D721Med (cell line): ENCODE data around the gene DIP2C.

Experiments used
- DNase-seq: peaks from one replicate; pipeline ENCODE4 v3.0.0; 2011; ENCODE audit warnings: low spot score; ENCODE audit not compliant: insufficient read length
- FAIRE-seq: peaks from 2 replicates; lab custom pipeline; 2011; peaks lifted over from hg19 to GRCh38; lab: Jason Lieb, UNC
- CTCF ChIP-seq: IDR thresholded peaks from 2 replicates; pipeline ENCODE4 v1.5.1; 2012; ENCODE audit warnings: mild to moderate bottlenecking, control low read depth; ENCODE audit not compliant: insufficient read depth; ENCODE audit errors: missing control alignments

DIP2C gene

GRCh38 chr10:697097-697875 is 7.8 kb upstream of the DIP2C start:
- FAIRE-seq (no peak), DNase-seq (no peak)
- no peak for TF ChIP-seq CTCF

GRCh38 chr10:695396-695795 is 5.9 kb upstream of the DIP2C start:
- DNase-seq (no peak), FAIRE-seq (no peak)
- no peak for TF ChIP-seq CTCF

- FAIRE-seq = no peak
- no peak for TF ChIP-seq CTCF
- no peak for DNase-seq
These were observed 4.0 kb upstream of the DIP2C start for GRCh38 chr10:693506-693905.

- no peak for DNase-seq
- no peak for FAIRE-seq
- no peak for TF ChIP-seq CTCF
These were observed 3.3 kb upstream of the DIP2C start for GRCh38 chr10:692682-693351.

- no peak for TF ChIP-seq CTCF
- no peak for DNase-seq
- no peak for FAIRE-seq
These were observed 1.7 kb upstream of the DIP2C start for GRCh38 chr10:691216-691615.

- FAIRE-seq (no peak), DNase-seq (no peak)
- TF ChIP-seq CTCF = no peak
These were observed 1.1 kb upstream of the DIP2C start for GRCh38 chr10:690372-691161.

GRCh38 chr10:689121-689451 is 382 bp downstream of the DIP2C start:
- no peak for FAIRE-seq
- DNase-seq = no peak
- no peak for TF ChIP-seq CTCF
